ENCODE results near the gene NPR1.
"Not testable (repeated sequence)": the region's sequence is repeated elsewhere in the genome, so short reads cannot be mapped to it uniquely, and the experiment has no call there.

Gene NPR1

GRCh38 chr1:153661111-153661708, 17.3 kb upstream of the NPR1 start:
- TF ChIP-seq CTCF (IDR thresholded peaks at IDR 0.05; ENCODE audit: low read depth, low read length), result no peak
- no peak overlapping the region for H3K4me3 ChIP-seq (ENCODE audit: low read depth, low read length)

GRCh38 chr1:153662269-153662668, 16.2 kb upstream of the NPR1 start:
- no peak overlapping the region for H3K4me3 ChIP-seq (ENCODE audit: low read depth, low read length)
- no peak for TF ChIP-seq CTCF (IDR thresholded peaks at IDR 0.05; ENCODE audit: low read depth, low read length)

- no peak overlapping the region for H3K4me3 ChIP-seq (ENCODE audit: low read depth, low read length)
- no peak for TF ChIP-seq CTCF (IDR thresholded peaks at IDR 0.05; ENCODE audit: low read depth, low read length)
These were observed 15.3 kb upstream of the NPR1 start for GRCh38 chr1:153663211-153663610.

GRCh38 chr1:153667439-153667838, 11.0 kb upstream of the NPR1 start:
- TF ChIP-seq CTCF (IDR thresholded peaks at IDR 0.05; ENCODE audit: low read depth, low read length), result no peak
- no peak overlapping the region for H3K4me3 ChIP-seq (ENCODE audit: low read depth, low read length)

- not testable (repeated sequence) for H3K4me3 ChIP-seq (ENCODE audit: low read depth, low read length)
These were observed 9.8 kb upstream of the NPR1 start for GRCh38 chr1:153668672-153669071.

- peak overlapping the region; percentile 80 for H3K4me3 ChIP-seq (ENCODE audit: low read depth, low read length)
- TF ChIP-seq CTCF (IDR thresholded peaks at IDR 0.05; ENCODE audit: low read depth, low read length), result no peak
These were observed 8.9 kb upstream of the NPR1 start for GRCh38 chr1:153669606-153670005.

- H3K4me3 ChIP-seq (ENCODE audit: low read depth, low read length), result peak overlapping the region; percentile 80
- TF ChIP-seq CTCF (IDR thresholded peaks at IDR 0.05; ENCODE audit: low read depth, low read length), result no peak
These were observed 8.1 kb upstream of the NPR1 start for GRCh38 chr1:153670257-153670858.
